Endodermal cell (in vitro differentiated cells): ENCODE measurements around the gene BRSK2. TPM values are rescaled to one million over a fixed set of nuclear protein-coding genes. Genes with fewer than 3 reads are reported as not detected.

Experiments used
- DNase-seq: peaks from one replicate; pipeline ENCODE4 v3.0.0-alpha.2; 2017
- H3K27ac ChIP-seq: 2 replicates; pipeline ENCODE4 v1.5.1; 2013; ENCODE audit warnings: mild to moderate bottlenecking, low read depth, low read length, moderate library complexity
- H3K27me3 ChIP-seq: 2 replicates; pipeline ENCODE4 v1.6.1; 2013; ENCODE audit warnings: mild to moderate bottlenecking, low read length, moderate library complexity; ENCODE audit not compliant: insufficient read depth, control insufficient read depth, poor library complexity, severe bottlenecking
- H3K36me3 ChIP-seq: 2 replicates; pipeline ENCODE4 v1.7.0; 2013; ENCODE audit warnings: mild to moderate bottlenecking, low read length, moderate library complexity; ENCODE audit not compliant: control insufficient read depth, insufficient read depth
- H3K4me1 ChIP-seq: one replicate; pipeline ENCODE4 v1.7.0; 2013; ENCODE audit warnings: low read length; ENCODE audit not compliant: control insufficient read depth, insufficient read depth
- H3K4me3 ChIP-seq: 2 replicates; pipeline ENCODE4 v1.5.1; 2013; ENCODE audit warnings: mild to moderate bottlenecking, low read length, moderate library complexity
- H3K9ac ChIP-seq: 2 replicates; pipeline ENCODE4 v1.6.1; 2013; ENCODE audit warnings: mild to moderate bottlenecking, low read length, moderate library complexity; ENCODE audit not compliant: poor library complexity, severe bottlenecking; ENCODE audit errors: extremely low read depth
- H3K9me3 ChIP-seq: 2 replicates; pipeline ENCODE4 v1.6.1; 2013; ENCODE audit warnings: mild to moderate bottlenecking, low read length, moderate library complexity; ENCODE audit not compliant: control insufficient read depth
- H3K27ac Mint-ChIP-seq: 2 replicates; pipeline ENCODE4 v1.8.0; 2020; ENCODE audit warnings: mixed read lengths
- H3K27me3 Mint-ChIP-seq: 2 replicates; pipeline ENCODE4 v1.8.0; 2021; ENCODE audit warnings: mild to moderate bottlenecking, mixed read lengths; ENCODE audit not compliant: insufficient read depth
- H3K36me3 Mint-ChIP-seq: 2 replicates; pipeline ENCODE4 v1.8.0; 2020; ENCODE audit warnings: low read depth, mixed read lengths
- H3K4me1 Mint-ChIP-seq: 2 replicates; pipeline ENCODE4 v1.8.0; 2020; ENCODE audit warnings: mixed read lengths
- H3K4me3 Mint-ChIP-seq: 2 replicates; pipeline ENCODE4 v1.8.0; 2020; ENCODE audit warnings: mild to moderate bottlenecking, moderate library complexity, mixed read lengths
- H3K9me3 Mint-ChIP-seq: 2 replicates; pipeline ENCODE4 v1.8.0; 2020; ENCODE audit warnings: mild to moderate bottlenecking, mixed read lengths
- WGBS, 2 experiments: methylation state at CpG; one replicate each; pipeline versions ENCODE4 v1.1.5 to v1.1.7; 2013; ENCODE audit warnings: missing lambda C conversion rate in 2 of 2, mixed read lengths in 1 of 2; ENCODE audit not compliant: insufficient coverage in 1 of 2, insufficient read length in 1 of 2; 5-methylcytosine and 5-hydroxymethylcytosine counted together
- total RNA-seq, 2 donors: library from RNA; stranded (reverse); fragmentation: NEBNext Ultra II Directional in 1 of 2; extraction: Animal tissue kit (Norgen Biotek cat#: 25700) in 1 of 2; gene quantifications; 2 replicates in 1 of 2; 3 replicates in 1 of 2; pipeline ENCODE4 v1.2.1, GENCODE V29; 2021
- TF ChIP-seq, protein P1 (sequence below): fragments of 200-600 bp; sonication (generic); conservative IDR thresholded peaks from 2 replicates; pipeline ENCODE4 v1.5.0; 2021; ENCODE audit warnings: antibody characterized with exemption, mild to moderate bottlenecking

Gene BRSK2
- total RNA-seq, 2 donors from 2014 or later: 9.4 to 10.3 TPM

GRCh38 chr11:1367721-1368120 is 22.0 kb upstream of the BRSK2 start:
- Histone ChIP-seq H3K9ac (no peak overlapping the region), H3K36me3 (no peaks in the 10 kb centered on the region), H3K27me3 (peaks cover 3% of the 10 kb centered on the region), H3K27ac (no peak overlapping the region), H3K4me3 (no peak overlapping the region), H3K9me3 (peaks cover 31% of the 10 kb centered on the region), H3K4me1 (no peaks in the 10 kb centered on the region)
- no peak for DNase-seq
- Mint-ChIP-seq H3K4me3 (no peak overlapping the region), H3K27ac (no peak overlapping the region), H3K4me1 (no peaks in the 10 kb centered on the region), H3K36me3 (no peaks in the 10 kb centered on the region), H3K9me3 (peaks cover 54% of the 10 kb centered on the region), H3K27me3 (peaks cover 22% of the 10 kb centered on the region)
- TF ChIP-seq, protein P1, sequence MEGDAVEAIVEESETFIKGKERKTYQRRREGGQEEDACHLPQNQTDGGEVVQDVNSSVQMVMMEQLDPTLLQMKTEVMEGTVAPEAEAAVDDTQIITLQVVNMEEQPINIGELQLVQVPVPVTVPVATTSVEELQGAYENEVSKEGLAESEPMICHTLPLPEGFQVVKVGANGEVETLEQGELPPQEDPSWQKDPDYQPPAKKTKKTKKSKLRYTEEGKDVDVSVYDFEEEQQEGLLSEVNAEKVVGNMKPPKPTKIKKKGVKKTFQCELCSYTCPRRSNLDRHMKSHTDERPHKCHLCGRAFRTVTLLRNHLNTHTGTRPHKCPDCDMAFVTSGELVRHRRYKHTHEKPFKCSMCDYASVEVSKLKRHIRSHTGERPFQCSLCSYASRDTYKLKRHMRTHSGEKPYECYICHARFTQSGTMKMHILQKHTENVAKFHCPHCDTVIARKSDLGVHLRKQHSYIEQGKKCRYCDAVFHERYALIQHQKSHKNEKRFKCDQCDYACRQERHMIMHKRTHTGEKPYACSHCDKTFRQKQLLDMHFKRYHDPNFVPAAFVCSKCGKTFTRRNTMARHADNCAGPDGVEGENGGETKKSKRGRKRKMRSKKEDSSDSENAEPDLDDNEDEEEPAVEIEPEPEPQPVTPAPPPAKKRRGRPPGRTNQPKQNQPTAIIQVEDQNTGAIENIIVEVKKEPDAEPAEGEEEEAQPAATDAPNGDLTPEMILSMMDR: no peak
- whole genome bisulfite sequencing, 2 experiments: 87 to 93% methylated on average over 6 to 8 of the region's 8 CpGs

- Mint-ChIP-seq H3K4me3 (no peak overlapping the region), H3K9me3 (peaks cover 52% of the 10 kb centered on the region), H3K27ac (no peak overlapping the region), H3K4me1 (no peaks in the 10 kb centered on the region), H3K27me3 (peaks cover 19% of the 10 kb centered on the region), H3K36me3 (no peaks in the 10 kb centered on the region)
- Histone ChIP-seq H3K9ac (no peak overlapping the region), H3K27me3 (peaks cover 3% of the 10 kb centered on the region), H3K9me3 (peaks cover 31% of the 10 kb centered on the region), H3K4me3 (no peak overlapping the region), H3K4me1 (no peaks in the 10 kb centered on the region), H3K27ac (no peak overlapping the region), H3K36me3 (no peaks in the 10 kb centered on the region)
- 90 to 94% methylated on average over 3 to 9 of the region's 9 CpGs for WGBS, 2 experiments
- TF ChIP-seq, protein P1: no peak
- no peak for DNase-seq
Measured at GRCh38 chr11:1368216-1368615, 21.5 kb upstream of the BRSK2 start.

DNA sequence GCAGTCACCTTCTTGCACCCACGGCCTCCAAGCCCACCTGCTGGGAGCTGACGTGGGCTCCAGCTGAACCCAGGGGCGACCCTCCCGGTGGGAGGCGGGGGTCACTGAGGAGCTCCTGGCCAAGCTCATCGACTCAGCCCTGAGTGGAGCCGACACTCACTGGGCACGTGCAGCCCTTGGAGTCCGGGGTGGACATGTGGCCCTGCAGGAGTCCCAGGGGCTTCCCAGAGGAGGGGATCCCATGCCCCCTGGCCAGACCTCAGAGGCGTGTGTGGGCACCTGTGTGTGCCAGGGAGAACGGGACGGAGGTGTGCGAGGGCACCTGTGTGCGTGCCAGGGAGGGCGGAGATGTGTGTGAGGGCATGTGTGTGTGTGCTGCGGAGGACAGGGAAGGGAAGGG is 20.8 kb upstream of the BRSK2 start:
- Histone ChIP-seq H3K9me3 (peaks cover 27% of the 10 kb centered on the region), H3K9ac (no peak overlapping the region), H3K4me1 (no peaks in the 10 kb centered on the region), H3K4me3 (no peak overlapping the region), H3K27me3 (peaks cover under 1% of the 10 kb centered on the region), H3K36me3 (no peaks in the 10 kb centered on the region), H3K27ac (no peak overlapping the region)
- no peaks in the 10 kb centered on the region for H3K4me1 Mint-ChIP-seq
- H3K27ac Mint-ChIP-seq: no peak overlapping the region
- no peaks in the 10 kb centered on the region for H3K36me3 Mint-ChIP-seq
- H3K9me3 Mint-ChIP-seq: peaks cover 47% of the 10 kb centered on the region
- H3K4me3 Mint-ChIP-seq: no peak overlapping the region
- TF ChIP-seq, protein P1: no peak
- peaks cover 14% of the 10 kb centered on the region for H3K27me3 Mint-ChIP-seq
- 91 to 100% methylated on average over 6 to 16 of the region's 16 CpGs for whole genome bisulfite sequencing, 2 experiments
- DNase-seq: no peak
